ENCODE data around the gene DERA. TPM values are rescaled to one million over a fixed set of nuclear protein-coding genes. Genes with fewer than 3 reads are reported as not detected.

Gene DERA
- total and polyA plus RNA-seq, 2 of the 13 experiments (the other 11 are each of a cell fraction or from before 2014, with no cell fraction given), result 24.0 to 51.3 TPM

DNA sequence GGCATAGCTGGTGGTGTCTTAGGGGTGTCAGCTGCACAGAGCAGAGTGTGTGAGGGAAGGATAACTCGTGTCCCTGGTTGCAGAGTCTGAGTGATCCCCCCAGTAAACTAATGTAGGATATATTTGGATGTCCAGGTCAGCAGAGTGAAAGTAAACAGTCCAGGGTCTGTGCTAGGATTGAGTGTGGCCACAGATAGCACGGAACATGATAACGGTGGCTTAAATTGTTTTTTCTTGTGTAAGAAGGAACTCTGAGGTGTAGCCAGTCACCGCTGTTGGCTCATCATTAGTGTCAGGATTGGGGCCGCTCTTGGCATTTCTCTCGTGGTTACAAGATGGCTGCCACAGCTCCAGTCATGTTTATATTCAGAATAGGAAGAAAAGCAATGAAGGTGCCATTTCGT lies 97.3 kb downstream of the DERA start:
- peak; percentile 70 for ATAC-seq
- CTCF ChIA-PET (ENCODE audit: low intra/inter-chr PET ratio, low total read pairs), result no interaction called here
- DNase-seq (ENCODE audit: low spot score), result no peak
- intact Hi-C loops (cut with micrococcal nuclease; ENCODE audit: unreplicated experiment) (no loop called here), in situ Hi-C loops (cut with HindIII; ENCODE audit: extremely low pct_ligation_motif_present, low pct_unique_long_range_greater_than_20kb) (no loop called here)
- no peak overlapping the region for H2AFZ ChIP-seq (ENCODE audit: low read length)
- no peaks in the 10 kb centered on the region for H3K79me2 ChIP-seq (ENCODE audit: insufficient read depth, low read length)
- 0 out of 5 replicates have a peak, but pooled peaks cover 0 to 6% of the 10 kb centered on the region in 2 experiments for H3K36me3 ChIP-seq (replicated peaks in 1 of 2; ENCODE audit: control insufficient read depth in 1 of 2, insufficient read depth in 2 of 2, low read length in 2 of 2)
- peak overlapping the region; percentile 14 for H3K4me2 ChIP-seq (ENCODE audit: low read depth, low read length)
- FAIRE-seq, result no peak
- H3K27me3 ChIP-seq (ENCODE audit: control insufficient read depth in 1 of 2, insufficient read depth in 2 of 2, low read length in 2 of 2), result no peaks in the 10 kb centered on the region
- no TSS peak for BruUV-seq (replicated peaks)
- no peak overlapping the region for H3K9ac ChIP-seq (ENCODE audit: insufficient read depth, low read depth, low read length)
- peaks cover 6% of the 10 kb centered on the region; the same call in 1 of the 2 replicates for H3K9me3 ChIP-seq (ENCODE audit: low read length)
- 77% methylated on average over 7 of the region's 7 CpGs for WGBS (ENCODE audit: low lambda C conversion rate)
- H3K27ac ChIP-seq (ENCODE audit: extremely low read length, insufficient read depth, low read length), result peak overlapping the region; percentile 16
- H3K4me1 ChIP-seq (ENCODE audit: insufficient read depth, low read length), result peaks cover 12% of the 10 kb centered on the region
- POLR2A ChIA-PET, result no interaction called here
- TF ChIP-seq FOXM1 (CRISPR knock-in tag; IDR thresholded peaks at IDR 0.05) (no peak), YY1 (IDR thresholded peaks at IDR 0.05; ENCODE audit: insufficient read depth, insufficient replicate concordance, low read depth, low read length) (peak; percentile 19), ZMYM4 (CRISPR knock-in tag; IDR thresholded peaks at IDR 0.05) (peak; percentile 28; the same call in 1 of the 2 replicates)
- no peak overlapping the region for H3K4me3 ChIP-seq (replicated peaks in 1 of 3; ENCODE audit: insufficient read depth in 1 of 3, low read depth in 2 of 3, low read length in 3 of 3)
- no peaks in the 10 kb centered on the region for H4K20me1 ChIP-seq (ENCODE audit: insufficient read depth, low read length)

DNA sequence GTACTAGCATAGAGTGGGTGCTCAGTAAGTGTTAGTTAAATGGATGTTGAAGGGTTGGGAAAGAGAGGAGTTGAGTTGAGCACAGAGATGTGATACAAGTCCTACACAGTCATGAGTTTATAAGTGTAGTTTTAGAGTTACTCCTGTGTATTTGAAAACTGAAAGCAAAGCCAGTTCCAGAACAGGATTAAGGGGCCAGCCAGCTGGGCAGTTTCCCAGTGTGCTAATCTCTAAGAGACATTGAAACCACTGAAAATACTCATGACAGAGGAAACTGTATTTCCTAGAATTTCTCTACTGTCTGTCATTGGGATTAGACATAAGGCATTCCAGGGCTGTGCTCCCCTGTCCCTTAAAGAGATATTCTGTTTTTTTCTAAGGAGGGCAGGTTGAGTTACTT lies 101.0 kb downstream of the DERA start:
- TF ChIP-seq, protein P1, sequence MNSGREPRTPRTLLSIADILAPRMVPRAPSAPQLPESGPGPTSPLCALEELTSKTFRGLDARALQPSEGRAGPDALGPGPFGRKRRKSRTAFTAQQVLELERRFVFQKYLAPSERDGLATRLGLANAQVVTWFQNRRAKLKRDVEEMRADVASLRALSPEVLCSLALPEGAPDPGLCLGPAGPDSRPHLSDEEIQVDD (CRISPR knock-in tag; IDR thresholded peaks at IDR 0.05; ENCODE audit: borderline replicate concordance), result no peak
- TF ChIP-seq FOXJ3 (CRISPR knock-in tag; IDR thresholded peaks at IDR 0.05; ENCODE audit: borderline replicate concordance) (no peak), HIVEP1 (CRISPR knock-in tag; IDR thresholded peaks at IDR 0.05) (no peak), ZNF136 (CRISPR knock-in tag; IDR thresholded peaks at IDR 0.05; ENCODE audit: low read depth) (no peak), ZNF780A (CRISPR knock-in tag; IDR thresholded peaks at IDR 0.05) (no peak), RCOR2 (CRISPR knock-in tag; IDR thresholded peaks at IDR 0.05) (no peak)
- Histone ChIP-seq H3K79me2 (ENCODE audit: insufficient read depth, low read length) (no peaks in the 10 kb centered on the region), H3K9ac (ENCODE audit: insufficient read depth, low read depth, low read length) (no peak overlapping the region), H4K20me1 (ENCODE audit: insufficient read depth, low read length) (no peaks in the 10 kb centered on the region), H3K4me2 (ENCODE audit: low read depth, low read length) (no peak overlapping the region), H3K27ac (ENCODE audit: extremely low read length, insufficient read depth, low read length) (no peak overlapping the region), H2AFZ (ENCODE audit: low read length) (no peak overlapping the region), H3K36me3 (replicated peaks in 1 of 2; ENCODE audit: control insufficient read depth in 1 of 2, insufficient read depth in 2 of 2, low read length in 2 of 2) (no peaks in the 10 kb centered on the region), H3K9me3 (ENCODE audit: low read length) (peaks cover 24% of the 10 kb centered on the region), H3K27me3 (ENCODE audit: control insufficient read depth in 1 of 2, insufficient read depth in 2 of 2, low read length in 2 of 2) (no peaks in the 10 kb centered on the region), H3K4me3 (replicated peaks in 1 of 3; ENCODE audit: insufficient read depth in 1 of 3, low read depth in 2 of 3, low read length in 3 of 3) (no peak overlapping the region), H3K4me1 (ENCODE audit: insufficient read depth, low read length) (peaks cover 12% of the 10 kb centered on the region)
- in situ Hi-C loops (cut with HindIII; ENCODE audit: extremely low pct_ligation_motif_present, low pct_unique_long_range_greater_than_20kb) (no loop called here), intact Hi-C loops (cut with micrococcal nuclease; ENCODE audit: unreplicated experiment) (no loop called here)
- ATAC-seq (no peak), FAIRE-seq (no peak), DNase-seq (ENCODE audit: low spot score) (no peak)
- no TSS peak for BruUV-seq (replicated peaks)
- POLR2A ChIA-PET, result no interaction called here
- CTCF ChIA-PET (ENCODE audit: low intra/inter-chr PET ratio, low total read pairs), result no interaction called here

Measured in HepG2 (cell line).